WTC11 (cell line): ENCODE data around the gene ARHGAP23. TPM values are rescaled to one million over a fixed set of nuclear protein-coding genes. Genes with fewer than 3 reads are reported as not detected.

Experiments
- ATAC-seq: fragments of 200-7000 bp; cut with Tn5 transposase; 2 replicates; pipeline ENCODE4 v1.10.0; 2021; ENCODE audit warnings: mild to moderate bottlenecking, moderate library complexity
- CTCF ChIA-PET: fragments of 300-600 bp; sonication (Branson Sonifier 250); formaldehyde crosslinking; loops from one replicate; lab custom pipeline; 2021; ENCODE audit warnings: antibody characterized with exemption; lab: Charles Lee
- POLR2A ChIA-PET: fragments of 350-600 bp; sonication (Branson Sonifier 250); formaldehyde crosslinking; loops from one replicate; lab custom pipeline; 2021; ENCODE audit warnings: antibody characterized with exemption; lab: Charles Lee
- DNase-seq: peaks from one replicate; pipeline ENCODE4 v3.0.0; 2021; ENCODE audit warnings: low spot score
- H3K27ac Mint-ChIP-seq: 2 replicates; pipeline ENCODE4 v1.8.0; 2021; ENCODE audit warnings: mixed read lengths
- H3K27me3 Mint-ChIP-seq: 2 replicates; pipeline ENCODE4 v1.8.0; 2021; ENCODE audit warnings: low read depth, mild to moderate bottlenecking, moderate library complexity, mixed read lengths
- H3K36me3 Mint-ChIP-seq: 2 replicates; pipeline ENCODE4 v1.8.0; 2021; ENCODE audit warnings: mixed read lengths
- H3K4me1 Mint-ChIP-seq: 2 replicates; pipeline ENCODE4 v1.8.0; 2022; ENCODE audit warnings: mixed read lengths
- H3K4me3 Mint-ChIP-seq: 2 replicates; pipeline ENCODE4 v1.8.0; 2021; ENCODE audit warnings: mild to moderate bottlenecking, moderate library complexity, mixed read lengths
- H3K9me3 Mint-ChIP-seq: 2 replicates; pipeline ENCODE4 v1.8.0; 2021; ENCODE audit warnings: mixed read lengths
- ARID4B ChIP-seq: sonication (generic); formaldehyde crosslinking; IDR thresholded peaks from 2 replicates; pipeline ENCODE4 v1.8.0; 2023; ENCODE audit warnings: missing genetic modification reagents, mild to moderate bottlenecking, borderline replicate concordance
- CBFB ChIP-seq: sonication (generic); formaldehyde crosslinking; IDR thresholded peaks from 2 replicates; pipeline ENCODE4 v1.8.1; 2022; ENCODE audit warnings: mild to moderate bottlenecking, low read depth, missing genetic modification reagents
- CREB1 ChIP-seq: sonication (generic); formaldehyde crosslinking; IDR thresholded peaks from 2 replicates; pipeline ENCODE4 v1.8.0; 2023; ENCODE audit warnings: mild to moderate bottlenecking, missing genetic modification reagents
- E2F5 ChIP-seq: sonication (generic); formaldehyde crosslinking; IDR thresholded peaks from 2 replicates; pipeline ENCODE4 v1.8.1; 2022; ENCODE audit warnings: mild to moderate bottlenecking, moderate library complexity, missing genetic modification reagents
- EMX1 ChIP-seq: fragments of 250-450 bp; sonication (Bioruptor Pico); IDR thresholded peaks from 2 replicates; pipeline ENCODE4 v1.8.0; 2021; ENCODE audit warnings: mild to moderate bottlenecking
- ESRRA ChIP-seq: sonication (generic); formaldehyde crosslinking; IDR thresholded peaks from 2 replicates; pipeline ENCODE4 v1.8.1; 2022; ENCODE audit warnings: mild to moderate bottlenecking, missing genetic modification reagents, borderline replicate concordance
- GRHL2 ChIP-seq: fragments of 250-450 bp; sonication (Bioruptor Pico); IDR thresholded peaks from 2 replicates; pipeline ENCODE4 v1.8.0; 2022; ENCODE audit warnings: mild to moderate bottlenecking, moderate library complexity; ENCODE audit not compliant: insufficient replicate concordance, severe bottlenecking
- HMGA2 ChIP-seq: fragments of 250-450 bp; sonication (Bioruptor Pico); IDR thresholded peaks from 2 replicates; pipeline ENCODE4 v1.4.0; 2021; ENCODE audit warnings: mild to moderate bottlenecking, moderate library complexity
- JAZF1 ChIP-seq: fragments of 250-450 bp; sonication (Bioruptor Pico); IDR thresholded peaks from 2 replicates; pipeline ENCODE4 v1.9.0; 2021; ENCODE audit warnings: moderate library complexity, mild to moderate bottlenecking, inconsistent platforms
- KAT7 ChIP-seq: sonication (generic); formaldehyde crosslinking; IDR thresholded peaks from 2 replicates; pipeline ENCODE4 v1.8.1; 2023; ENCODE audit warnings: missing genetic modification reagents, mild to moderate bottlenecking, borderline replicate concordance
- MYBL2 ChIP-seq: sonication (generic); formaldehyde crosslinking; IDR thresholded peaks from 2 replicates; pipeline ENCODE4 v1.8.1; 2023; ENCODE audit warnings: mild to moderate bottlenecking, moderate library complexity, missing genetic modification reagents
- SP1 ChIP-seq: sonication (generic); formaldehyde crosslinking; conservative IDR thresholded peaks from 2 replicates; pipeline ENCODE4 v1.8.1; 2022; ENCODE audit warnings: missing genetic modification reagents
- STAT6 ChIP-seq: sonication (generic); formaldehyde crosslinking; conservative IDR thresholded peaks from 2 replicates; pipeline ENCODE4 v1.8.1; 2023; ENCODE audit warnings: mild to moderate bottlenecking, low read depth, missing genetic modification reagents, moderate library complexity
- ZBTB21 ChIP-seq: sonication (generic); formaldehyde crosslinking; IDR thresholded peaks from 2 replicates; pipeline ENCODE4 v1.8.1; 2023; ENCODE audit warnings: mild to moderate bottlenecking, missing genetic modification reagents, borderline replicate concordance
- ZNF219 ChIP-seq: sonication (generic); formaldehyde crosslinking; IDR thresholded peaks from 2 replicates; pipeline ENCODE4 v1.8.0; 2023; ENCODE audit warnings: missing genetic modification reagents, mild to moderate bottlenecking, borderline replicate concordance
- ZNF416 ChIP-seq: fragments of 250-450 bp; sonication (Bioruptor Pico); IDR thresholded peaks from 2 replicates; pipeline ENCODE4 v1.9.0; 2021; ENCODE audit warnings: mild to moderate bottlenecking, inconsistent platforms
- ZNF671 ChIP-seq: fragments of 250-450 bp; sonication (Bioruptor Pico); IDR thresholded peaks from 2 replicates; pipeline ENCODE4 v1.8.0; 2021; ENCODE audit warnings: mild to moderate bottlenecking
- total RNA-seq: library from RNA; stranded (reverse); gene quantifications from 3 replicates; pipeline ENCODE4 v1.2.3, GENCODE V29; 2021
- TF ChIP-seq, protein P1 (sequence below): sonication (generic); formaldehyde crosslinking; IDR thresholded peaks from 2 replicates; pipeline ENCODE4 v1.8.1; 2023; ENCODE audit warnings: mild to moderate bottlenecking, missing genetic modification reagents
- TF ChIP-seq, protein P2 (sequence below): fragments of 250-450 bp; sonication (Bioruptor Pico); conservative IDR thresholded peaks from 2 replicates; pipeline ENCODE4 v1.9.0; 2021; ENCODE audit warnings: mild to moderate bottlenecking
- TF ChIP-seq, protein P3 (sequence below): sonication (generic); formaldehyde crosslinking; IDR thresholded peaks from 2 replicates; pipeline ENCODE4 v1.8.1; 2022; ENCODE audit warnings: missing genetic modification reagents, borderline replicate concordance

ARHGAP23 gene
- total RNA-seq, 1 experiment from 2014 or later = 66.0 TPM

- no peaks in the 10 kb centered on the region for H3K36me3 Mint-ChIP-seq
- H3K4me1 Mint-ChIP-seq = peaks cover 18% of the 10 kb centered on the region
- DNase-seq (peak; percentile 43), ATAC-seq (peak; percentile 20; the same call in 1 of the 2 replicates)
- H3K27ac Mint-ChIP-seq = no peak overlapping the region
- H3K27me3 Mint-ChIP-seq = peaks cover 2% of the 10 kb centered on the region; the same call in 1 of the 2 replicates
- ChIA-PET CTCF (interaction anchor here (1.0 to 19.6 kb wide), 15 partner anchors 10 to 123 kb away, joined by 3 to 341 read pairs (median 5); no protein-coding TSS in a partner anchor), POLR2A (interaction anchor here (1.6 kb wide), 1 partner anchor 36 kb away, joined by 6 read pairs; no protein-coding TSS in a partner anchor)
- no peak for TF ChIP-seq STAT6 (CRISPR knock-in tag)
- TF ChIP-seq GRHL2 (CRISPR knock-in tag) = no peak
- no peak for TF ChIP-seq JAZF1 (CRISPR knock-in tag)
- no peak for TF ChIP-seq ZNF219 (CRISPR knock-in tag)
- TF ChIP-seq, protein P1, sequence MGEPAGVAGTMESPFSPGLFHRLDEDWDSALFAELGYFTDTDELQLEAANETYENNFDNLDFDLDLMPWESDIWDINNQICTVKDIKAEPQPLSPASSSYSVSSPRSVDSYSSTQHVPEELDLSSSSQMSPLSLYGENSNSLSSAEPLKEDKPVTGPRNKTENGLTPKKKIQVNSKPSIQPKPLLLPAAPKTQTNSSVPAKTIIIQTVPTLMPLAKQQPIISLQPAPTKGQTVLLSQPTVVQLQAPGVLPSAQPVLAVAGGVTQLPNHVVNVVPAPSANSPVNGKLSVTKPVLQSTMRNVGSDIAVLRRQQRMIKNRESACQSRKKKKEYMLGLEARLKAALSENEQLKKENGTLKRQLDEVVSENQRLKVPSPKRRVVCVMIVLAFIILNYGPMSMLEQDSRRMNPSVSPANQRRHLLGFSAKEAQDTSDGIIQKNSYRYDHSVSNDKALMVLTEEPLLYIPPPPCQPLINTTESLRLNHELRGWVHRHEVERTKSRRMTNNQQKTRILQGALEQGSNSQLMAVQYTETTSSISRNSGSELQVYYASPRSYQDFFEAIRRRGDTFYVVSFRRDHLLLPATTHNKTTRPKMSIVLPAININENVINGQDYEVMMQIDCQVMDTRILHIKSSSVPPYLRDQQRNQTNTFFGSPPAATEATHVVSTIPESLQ = no peak
- TF ChIP-seq ZBTB21 = no peak
- TF ChIP-seq, protein P2, sequence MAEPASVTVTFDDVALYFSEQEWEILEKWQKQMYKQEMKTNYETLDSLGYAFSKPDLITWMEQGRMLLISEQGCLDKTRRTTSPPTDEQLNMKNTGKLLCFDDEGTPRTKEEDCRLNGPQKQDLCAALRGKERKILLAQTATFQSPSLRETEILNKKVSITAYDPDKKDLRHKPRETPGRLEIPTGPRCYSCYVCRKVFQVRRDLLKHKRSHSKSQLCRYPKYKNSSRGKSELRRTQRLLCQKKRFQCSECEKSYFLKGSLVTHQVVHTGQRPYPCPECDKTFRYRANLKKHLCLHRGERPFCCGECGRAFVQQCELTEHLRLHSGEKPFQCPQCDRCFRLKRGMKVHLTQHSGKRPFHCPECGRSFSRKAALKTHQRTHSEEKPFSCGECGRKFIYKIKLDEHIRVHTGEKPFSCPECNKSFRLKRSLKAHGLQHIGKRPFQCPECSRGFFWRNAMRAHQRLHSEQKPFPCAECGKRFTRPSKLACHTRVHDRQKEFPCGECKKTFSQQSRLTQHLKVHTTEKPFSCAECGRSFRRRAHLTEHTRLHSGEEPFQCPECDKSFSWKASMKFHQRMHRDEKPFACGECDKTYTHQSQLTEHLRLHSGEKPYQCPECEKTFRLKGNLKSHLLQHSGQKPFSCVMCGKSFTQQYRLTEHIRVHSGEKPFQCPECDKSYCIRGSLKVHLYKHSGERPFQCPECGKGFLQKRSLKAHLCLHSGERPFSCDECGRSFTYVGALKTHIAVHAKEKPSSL (CRISPR knock-in tag) = no peak
- no peak for TF ChIP-seq CBFB (CRISPR knock-in tag)
- TF ChIP-seq SP1 (CRISPR knock-in tag) = no peak
- no peak for TF ChIP-seq ZNF416
- TF ChIP-seq, protein P3, sequence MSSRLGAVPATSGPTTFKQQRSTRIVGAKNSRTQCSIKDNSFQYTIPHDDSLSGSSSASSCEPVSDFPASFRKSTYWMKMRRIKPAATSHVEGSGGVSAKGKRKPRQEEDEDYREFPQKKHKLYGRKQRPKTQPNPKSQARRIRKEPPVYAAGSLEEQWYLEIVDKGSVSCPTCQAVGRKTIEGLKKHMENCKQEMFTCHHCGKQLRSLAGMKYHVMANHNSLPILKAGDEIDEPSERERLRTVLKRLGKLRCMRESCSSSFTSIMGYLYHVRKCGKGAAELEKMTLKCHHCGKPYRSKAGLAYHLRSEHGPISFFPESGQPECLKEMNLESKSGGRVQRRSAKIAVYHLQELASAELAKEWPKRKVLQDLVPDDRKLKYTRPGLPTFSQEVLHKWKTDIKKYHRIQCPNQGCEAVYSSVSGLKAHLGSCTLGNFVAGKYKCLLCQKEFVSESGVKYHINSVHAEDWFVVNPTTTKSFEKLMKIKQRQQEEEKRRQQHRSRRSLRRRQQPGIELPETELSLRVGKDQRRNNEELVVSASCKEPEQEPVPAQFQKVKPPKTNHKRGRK (CRISPR knock-in tag) = no peak
- no peak for TF ChIP-seq CREB1 (CRISPR knock-in tag)
- TF ChIP-seq ESRRA (CRISPR knock-in tag) = no peak
- no peak for TF ChIP-seq MYBL2 (CRISPR knock-in tag)
- TF ChIP-seq HMGA2 (CRISPR knock-in tag) = no peak
- no peak for TF ChIP-seq KAT7 (CRISPR knock-in tag)
- TF ChIP-seq E2F5 (CRISPR knock-in tag) = no peak
- TF ChIP-seq ZNF671 (CRISPR knock-in tag) = no peak
- TF ChIP-seq EMX1 = no peak
- no peak for TF ChIP-seq ARID4B (CRISPR knock-in tag)
- H3K9me3 Mint-ChIP-seq = no peaks in the 10 kb centered on the region
- no peak overlapping the region for H3K4me3 Mint-ChIP-seq
These were observed 116.6 kb downstream of the ARHGAP23 start for GRCh38 chr17:38544839-38545209.
